ENCODE results near the gene DRG2.

The DRG2 gene

GRCh38 chr17:18079543-18079942, 8.2 kb upstream of the DRG2 start:
- DNase-seq, result no peak

- DNase-seq, result no peak
Observed at GRCh38 chr17:18084256-18084655, 3.5 kb upstream of the DRG2 start.

- DNase-seq, result no peak
Observed at GRCh38 chr17:18089613-18090012, 1.9 kb downstream of the DRG2 start.

- no peak for DNase-seq
Observed at GRCh38 chr17:18093616-18094408, 6.1 kb downstream of the DRG2 start.

GRCh38 chr17:18094409-18094807, 6.7 kb downstream of the DRG2 start:
- DNase-seq, result no peak

- DNase-seq, result no peak
Observed at GRCh38 chr17:18099516-18099915, 11.8 kb downstream of the DRG2 start.

- DNase-seq, result no peak
Observed at GRCh38 chr17:18100616-18101015, 12.9 kb downstream of the DRG2 start.

GRCh38 chr17:18101828-18102227, 14.1 kb downstream of the DRG2 start:
- DNase-seq, result no peak

GRCh38 chr17:18102640-18103039, 14.9 kb downstream of the DRG2 start:
- no peak for DNase-seq

GRCh38 chr17:18105027-18105426, 17.3 kb downstream of the DRG2 start:
- DNase-seq, result no peak

GRCh38 chr17:18105595-18105994, 17.8 kb downstream of the DRG2 start:
- DNase-seq, result no peak

- no peak for DNase-seq
Observed at GRCh38 chr17:18106211-18106610, 18.5 kb downstream of the DRG2 start.

- DNase-seq, result no peak
Observed at GRCh38 chr17:18107061-18107790, 19.5 kb downstream of the DRG2 start.

- no peak for DNase-seq
Observed at GRCh38 chr17:18107971-18108370, 20.2 kb downstream of the DRG2 start.

- no peak for DNase-seq
Observed at GRCh38 chr17:18108401-18109312, 20.9 kb downstream of the DRG2 start, which contains the start of gene MYO15A. TSS of gene MYO15A (plus strand) at chr17:18108756. CDS start at chr17:18118801, 10,045 bp downstream.

GRCh38 chr17:18109935-18110485, 22.3 kb downstream of the DRG2 start:
- no peak for DNase-seq

GRCh38 chr17:18110636-18111145, 22.9 kb downstream of the DRG2 start:
- no peak for DNase-seq

GRCh38 chr17:18111330-18111971, 23.7 kb downstream of the DRG2 start:
- DNase-seq, result no peak

- no peak for DNase-seq
Observed at GRCh38 chr17:18115517-18115916, 27.8 kb downstream of the DRG2 start.

- no peak for DNase-seq
Observed at GRCh38 chr17:18116078-18116477, 28.3 kb downstream of the DRG2 start.

GRCh38 chr17:18117533-18117932, 29.8 kb downstream of the DRG2 start:
- DNase-seq, result no peak

Data from kidney glomerular epithelial cell (primary cell).